B cell (primary cell): Measurements from ENCODE around the gene CDC42SE2. TPM values are rescaled to one million over a fixed set of nuclear protein-coding genes. Genes with fewer than 3 reads are reported as not detected.

Source experiments
- ATAC-seq: fragments of 200-7000 bp; cut with Tn5 transposase; one replicate; pipeline ENCODE4 v1.10.0; 2021; ENCODE audit warnings: low read depth, mild to moderate bottlenecking, moderate number of reproducible peaks, moderate library complexity
- CTCF ChIA-PET: fragments of 350-600 bp; sonication (Branson Sonifier 250); formaldehyde crosslinking; loops from one replicate; lab custom pipeline; 2021; ENCODE audit warnings: antibody characterized with exemption, inconsistent platforms; lab: Charles Lee
- POLR2A ChIA-PET: fragments of 350-600 bp; sonication (Branson Sonifier 250); formaldehyde crosslinking; loops from one replicate; lab custom pipeline; 2021; ENCODE audit warnings: antibody characterized with exemption; lab: Charles Lee
- DNase-seq: peaks from one replicate; pipeline ENCODE4 v3.0.0; 2013
- H2AFZ ChIP-seq: 2 replicates; pipeline ENCODE4 v1.6.1; 2012; ENCODE audit warnings: mild to moderate bottlenecking, low read depth, low read length; ENCODE audit not compliant: insufficient read depth, poor library complexity, severe bottlenecking
- H3K27ac ChIP-seq, 2 donors: 1 replicate in 1 of 2; 2 replicates in 1 of 2; pipeline ENCODE4 v1.5.1; 2012 to 2013; ENCODE audit warnings: low read length in 2 of 2, mild to moderate bottlenecking in 2 of 2, moderate library complexity in 1 of 2
- H3K27me3 ChIP-seq, 4 experiments: fragments of 200-600 bp in 1 of 4; sonication (generic) in 1 of 4; replicated peaks in 1 of 4; 1 replicate in 2 of 4; 2 replicates in 2 of 4; pipeline versions ENCODE4 v1.6.1 to v1.7.0; 2013 to 2016; ENCODE audit warnings: low read length in 3 of 4, mild to moderate bottlenecking in 2 of 4, mixed read lengths in 1 of 4, moderate library complexity in 1 of 4; ENCODE audit not compliant: insufficient read depth in 4 of 4, control insufficient read depth in 3 of 4; ENCODE audit errors: control extremely low read depth in 1 of 4
- H3K36me3 ChIP-seq, 2 experiments: replicated peaks in 1 of 2; 1 replicate in 1 of 2; 2 replicates in 1 of 2; pipeline versions ENCODE4 v1.6.1 to v1.7.1; 2013; ENCODE audit warnings: low read length in 1 of 2; ENCODE audit not compliant: insufficient read depth in 2 of 2, control insufficient read depth in 1 of 2; ENCODE audit errors: control extremely low read depth in 1 of 2, extremely low read depth in 1 of 2
- H3K4me1 ChIP-seq, 2 donors: fragments of 200-600 bp in 1 of 2; sonication (generic) in 1 of 2; 1 replicate in 1 of 2; 2 replicates in 1 of 2; pipeline versions ENCODE4 v1.5.1 to v1.6.1; 2013 to 2017; ENCODE audit warnings: low read length in 2 of 2; ENCODE audit not compliant: control insufficient read depth in 2 of 2, insufficient read depth in 2 of 2
- H3K4me2 ChIP-seq: replicated peaks from 2 replicates; pipeline ENCODE3; 2012; ENCODE audit warnings: mild to moderate bottlenecking, low read depth, low read length; ENCODE audit not compliant: poor library complexity, severe bottlenecking
- H3K4me3 ChIP-seq, 5 experiments: fragments of 200-600 bp in 1 of 5; sonication (generic) in 1 of 5; 1 replicate in 3 of 5; 2 replicates in 2 of 5; pipeline versions ENCODE4 v1.5.1 to v1.7.0; 2011 to 2016; ENCODE audit warnings: low read length in 4 of 5, mild to moderate bottlenecking in 4 of 5, low read depth in 2 of 5, control low read depth in 1 of 5, moderate library complexity in 1 of 5; ENCODE audit not compliant: insufficient read depth in 1 of 5; ENCODE audit errors: control extremely low read depth in 1 of 5, extremely low read depth in 1 of 5
- H3K79me2 ChIP-seq: fragments of 200-600 bp; sonication (generic); one replicate; pipeline ENCODE4 v1.6.0; 2016; ENCODE audit warnings: low read length; ENCODE audit not compliant: control insufficient read depth, insufficient read depth
- H3K9ac ChIP-seq: fragments of 200-600 bp; sonication (generic); 2 replicates; pipeline ENCODE4 v1.6.1; 2017; ENCODE audit warnings: mild to moderate bottlenecking, low read length, moderate library complexity
- H3K9me3 ChIP-seq, 3 donors: one replicate each; pipeline versions ENCODE4 v1.6.1 to v1.7.1; 2013; ENCODE audit warnings: low read length in 2 of 3; ENCODE audit not compliant: control insufficient read depth in 2 of 3, insufficient read depth in 1 of 3; ENCODE audit errors: control extremely low read depth in 1 of 3
- H4K20me1 ChIP-seq: 2 replicates; pipeline ENCODE4 v1.6.0; 2012; ENCODE audit warnings: mild to moderate bottlenecking, low read length; ENCODE audit not compliant: insufficient read depth, control insufficient read depth, poor library complexity, severe bottlenecking
- H3K27ac Mint-ChIP-seq: one replicate; pipeline ENCODE4 v1.8.0; 2021; ENCODE audit warnings: mixed read lengths
- H3K27me3 Mint-ChIP-seq: one replicate; pipeline ENCODE4 v1.8.0; 2021; ENCODE audit warnings: mixed read lengths
- H3K4me1 Mint-ChIP-seq: one replicate; pipeline ENCODE4 v1.8.0; 2021; ENCODE audit warnings: mixed read lengths
- H3K4me3 Mint-ChIP-seq: one replicate; pipeline ENCODE4 v1.8.0; 2021; ENCODE audit warnings: mixed read lengths
- H3K9me3 Mint-ChIP-seq: one replicate; pipeline ENCODE4 v1.8.0; 2022; ENCODE audit warnings: mixed read lengths; ENCODE audit not compliant: insufficient read depth
- CTCF ChIP-seq: fragments of 200-600 bp; IDR thresholded peaks from one replicate; pipeline ENCODE4 v1.8.0; 2022; ENCODE audit warnings: antibody characterized with exemption, mild to moderate bottlenecking
- EZH2 ChIP-seq: IDR thresholded peaks from 2 replicates; pipeline ENCODE4 v1.6.1; 2012; ENCODE audit warnings: borderline replicate concordance, low read depth, mild to moderate bottlenecking, moderate library complexity, low read length; ENCODE audit not compliant: insufficient read depth, poor library complexity, severe bottlenecking
- WGBS: methylation state at CpG from one replicate; pipeline ENCODE4 v1.1.5; 2013; ENCODE audit warnings: missing lambda C conversion rate; ENCODE audit not compliant: insufficient coverage; 5-methylcytosine and 5-hydroxymethylcytosine counted together
- intact Hi-C: fragments of 100-400 bp; cut with micrococcal nuclease; formaldehyde crosslinking; loops from one replicate; pipeline ENCODE4 v1.10.0; 2022
- polyA plus RNA-seq: library from polyadenylated mRNA; depleted of rRNA; stranded (reverse); fragments of >200 nt; gene quantifications from 2 replicates; pipeline ENCODE4 v1.2.3, GENCODE V29; 2012
- total RNA-seq, 2 donors: library from RNA; stranded (reverse); fragments of 120-200 nt in 1 of 2; gene quantifications; 1 replicate in 1 of 2; 2 replicates in 1 of 2; pipeline versions ENCODE4 v1.2.3 to v1.2.4, GENCODE V29; 2013 to 2022

CDC42SE2 gene
- total and polyA plus RNA-seq, 2 donors (not counting 1 experiment from before 2014, with no cell fraction given) = 42.5 to 161 TPM

- Mint-ChIP-seq H3K27me3 (no peaks in the 10 kb centered on the region), H3K27ac (no peak overlapping the region), H3K9me3 (no peaks in the 10 kb centered on the region), H3K4me3 (no peak overlapping the region), H3K4me1 (peaks cover 35% of the 10 kb centered on the region)
- no peaks in the 10 kb centered on the region for H4K20me1 ChIP-seq
- H3K27ac ChIP-seq = peak overlapping the region in 1 of 2 donors; percentile 42
- peaks cover 9 to 10% of the 10 kb centered on the region in 2 donors for H3K4me1 ChIP-seq
- POLR2A ChIA-PET = no interaction called here
- WGBS = no CpG with 5 or more reads among the region's 6 CpGs
- CTCF ChIA-PET = interaction anchor here (1.0 to 1.1 kb wide), 2 partner anchors 29 to 35 kb away, joined by 3 read pairs; no protein-coding TSS in a partner anchor
- no peak for DNase-seq
- ATAC-seq = no peak
- H3K4me3 ChIP-seq = no peak overlapping the region
- TF ChIP-seq CTCF = no peak
- no peak for TF ChIP-seq EZH2
- no peak overlapping the region for H3K9ac ChIP-seq
- intact Hi-C loops = loop anchor here (10.0 kb wide), 1 partner anchor 248 kb away; the partner anchor contains the start of gene RAPGEF6
- H3K27me3 ChIP-seq = no peaks in the 10 kb centered on the region
- H2AFZ ChIP-seq = no peak overlapping the region
- H3K79me2 ChIP-seq = peaks cover 67% of the 10 kb centered on the region
- no peak overlapping the region for H3K4me2 ChIP-seq
- no peaks in the 10 kb centered on the region for H3K9me3 ChIP-seq
- peaks cover 10 to 52% of the 10 kb centered on the region in 2 experiments for H3K36me3 ChIP-seq
These were observed 123.4 kb downstream of the CDC42SE2 start for GRCh38 chr5:131387255-131387654.

- CTCF ChIA-PET = no interaction called here
- no peak overlapping the region for H3K4me3 ChIP-seq
- WGBS = no CpG with 5 or more reads among the region's 4 CpGs
- peaks cover 10 to 69% of the 10 kb centered on the region in 2 experiments for H3K36me3 ChIP-seq
- H3K79me2 ChIP-seq = peaks cover 59% of the 10 kb centered on the region
- Mint-ChIP-seq H3K9me3 (no peaks in the 10 kb centered on the region), H3K27ac (peak overlapping the region; percentile 73), H3K4me3 (no peak overlapping the region), H3K27me3 (no peaks in the 10 kb centered on the region), H3K4me1 (peaks cover 44% of the 10 kb centered on the region)
- H4K20me1 ChIP-seq = no peaks in the 10 kb centered on the region
- no peak for TF ChIP-seq EZH2
- TF ChIP-seq CTCF = no peak
- H3K4me1 ChIP-seq = peaks cover 11 to 12% of the 10 kb centered on the region in 2 donors
- no peaks in the 10 kb centered on the region for H3K9me3 ChIP-seq
- no peak overlapping the region for H2AFZ ChIP-seq
- intact Hi-C loops = loop anchor here (10.0 kb wide), 1 partner anchor 246 kb away; the partner anchor contains the start of gene RAPGEF6
- H3K4me2 ChIP-seq = no peak overlapping the region
- H3K9ac ChIP-seq = no peak overlapping the region
- peak overlapping the region in 1 of 2 donors; percentile 45 for H3K27ac ChIP-seq
- POLR2A ChIA-PET = no interaction called here
- no peak for DNase-seq
- H3K27me3 ChIP-seq = no peaks in the 10 kb centered on the region
- ATAC-seq = no peak
These were observed 125.4 kb downstream of the CDC42SE2 start for GRCh38 chr5:131389096-131389868.
